SH-SY5Y (cell line): ENCODE results near the gene FASTKD1.

Experiments
- GATA2 ChIP-seq: IDR thresholded peaks from 2 replicates; pipeline ENCODE4 v1.6.1; 2011; ENCODE audit warnings: mild to moderate bottlenecking, low read depth, low read length
- GATA3 ChIP-seq: IDR thresholded peaks from 2 replicates; pipeline ENCODE4 v1.6.1; 2011; ENCODE audit warnings: low read depth, mild to moderate bottlenecking, low read length, moderate library complexity

DNA sequence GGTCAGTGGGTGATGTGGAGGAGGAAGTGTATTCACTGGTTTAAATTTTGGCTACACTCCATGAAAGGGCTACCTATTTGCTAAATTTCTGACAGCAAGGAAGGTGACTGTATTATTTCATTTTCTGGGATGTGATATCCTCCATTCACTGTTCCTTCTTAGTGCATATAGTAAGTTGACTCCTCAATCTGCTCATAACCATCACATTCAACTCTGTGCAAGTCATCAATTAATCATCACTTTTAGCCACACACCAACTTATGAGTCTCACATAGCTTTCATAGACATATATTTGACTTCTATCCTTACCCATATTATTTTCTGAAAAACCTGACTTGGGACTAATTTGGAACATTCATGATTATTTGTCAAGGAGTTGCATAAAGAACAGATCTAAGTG, 47.2 kb downstream of the FASTKD1 start:
- no peak for TF ChIP-seq GATA2
- no peak for TF ChIP-seq GATA3
